ENCODE measurements around the gene OSBPL7. TPM values are rescaled to one million over a fixed set of nuclear protein-coding genes. Genes with fewer than 3 reads are reported as not detected.

The OSBPL7 gene
- total and polyA plus RNA-seq, 3 donors from 2014 or later = 2.1 to 7.3 (median 2.5) TPM

DNA sequence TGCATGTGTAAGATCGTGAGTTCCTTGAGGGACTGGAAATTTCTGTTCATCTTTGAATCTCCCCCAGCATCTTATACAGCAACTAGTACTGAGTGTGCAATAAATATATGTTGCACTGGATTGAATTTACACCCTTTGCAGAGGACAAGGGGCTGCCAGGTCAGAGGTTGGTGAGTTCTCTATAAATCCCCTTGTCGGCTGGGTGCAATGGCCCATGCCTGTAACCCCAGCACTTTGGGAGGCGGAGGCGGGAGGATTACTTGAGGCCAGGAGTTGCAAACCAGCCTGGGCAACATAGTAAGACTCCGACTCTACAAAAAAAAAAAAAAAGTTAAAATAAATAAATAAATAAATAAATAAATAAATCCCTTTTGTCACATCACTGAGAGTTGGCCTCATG lies 38.8 kb upstream of the OSBPL7 start:
- no peaks in the 10 kb centered on the region for H3K4me1 ChIP-seq
- DNase-seq = no peak
- intact Hi-C loops (cut with DNase I; ENCODE audit: low total_unique reads) = no loop called here
- no peaks in the 10 kb centered on the region for H3K27me3 ChIP-seq
- H3K9me3 ChIP-seq = no peaks in the 10 kb centered on the region
- TF ChIP-seq, protein P1, sequence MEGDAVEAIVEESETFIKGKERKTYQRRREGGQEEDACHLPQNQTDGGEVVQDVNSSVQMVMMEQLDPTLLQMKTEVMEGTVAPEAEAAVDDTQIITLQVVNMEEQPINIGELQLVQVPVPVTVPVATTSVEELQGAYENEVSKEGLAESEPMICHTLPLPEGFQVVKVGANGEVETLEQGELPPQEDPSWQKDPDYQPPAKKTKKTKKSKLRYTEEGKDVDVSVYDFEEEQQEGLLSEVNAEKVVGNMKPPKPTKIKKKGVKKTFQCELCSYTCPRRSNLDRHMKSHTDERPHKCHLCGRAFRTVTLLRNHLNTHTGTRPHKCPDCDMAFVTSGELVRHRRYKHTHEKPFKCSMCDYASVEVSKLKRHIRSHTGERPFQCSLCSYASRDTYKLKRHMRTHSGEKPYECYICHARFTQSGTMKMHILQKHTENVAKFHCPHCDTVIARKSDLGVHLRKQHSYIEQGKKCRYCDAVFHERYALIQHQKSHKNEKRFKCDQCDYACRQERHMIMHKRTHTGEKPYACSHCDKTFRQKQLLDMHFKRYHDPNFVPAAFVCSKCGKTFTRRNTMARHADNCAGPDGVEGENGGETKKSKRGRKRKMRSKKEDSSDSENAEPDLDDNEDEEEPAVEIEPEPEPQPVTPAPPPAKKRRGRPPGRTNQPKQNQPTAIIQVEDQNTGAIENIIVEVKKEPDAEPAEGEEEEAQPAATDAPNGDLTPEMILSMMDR (IDR thresholded peaks at IDR 0.05) = no peak
- TF ChIP-seq POLR2A (IDR thresholded peaks at IDR 0.05) = no peak
- H3K4me3 ChIP-seq = no peak overlapping the region
- 87 to 91% methylated on average over 5 of the region's 5 CpGs for WGBS, 2 donors
- no peaks in the 10 kb centered on the region for H3K36me3 ChIP-seq (ENCODE audit: low read depth, missing control alignments)
- H3K27ac ChIP-seq = no peak overlapping the region

- WGBS, 2 donors = 83 to 92% methylated on average over 14 to 16 of the region's 16 CpGs
These were observed 36.2 kb upstream of the OSBPL7 start for GRCh38 chr17:47857551-47858455.

GRCh38 chr17:47856830-47857229 lies 35.2 kb upstream of the OSBPL7 start:
- Histone ChIP-seq H3K4me3 (no peak overlapping the region), H3K9me3 (no peaks in the 10 kb centered on the region), H3K4me1 (peaks cover 4% of the 10 kb centered on the region), H3K36me3 (ENCODE audit: low read depth, missing control alignments) (no peaks in the 10 kb centered on the region), H3K27me3 (no peaks in the 10 kb centered on the region), H3K27ac (no peak overlapping the region)
- intact Hi-C loops (cut with DNase I; ENCODE audit: low total_unique reads) = no loop called here
- no peak for DNase-seq
- no peak for TF ChIP-seq POLR2A (IDR thresholded peaks at IDR 0.05)
- TF ChIP-seq, protein P1 (IDR thresholded peaks at IDR 0.05) = no peak

More at GRCh38 chr17:47857551-47858455, 36.2 kb upstream of the OSBPL7 start:
- Histone ChIP-seq H3K4me3 (no peak overlapping the region), H3K4me1 (no peaks in the 10 kb centered on the region), H3K27me3 (no peaks in the 10 kb centered on the region), H3K27ac (no peak overlapping the region), H3K36me3 (ENCODE audit: low read depth, missing control alignments) (no peaks in the 10 kb centered on the region), H3K9me3 (no peaks in the 10 kb centered on the region)
- DNase-seq = no peak
- TF ChIP-seq, protein P1 (IDR thresholded peaks at IDR 0.05) = no peak
- TF ChIP-seq POLR2A (IDR thresholded peaks at IDR 0.05) = no peak
- intact Hi-C loops (cut with DNase I; ENCODE audit: low total_unique reads) = no loop called here

GRCh38 chr17:47855737-47856136 lies 34.1 kb upstream of the OSBPL7 start:
- Histone ChIP-seq H3K36me3 (ENCODE audit: low read depth, missing control alignments) (no peaks in the 10 kb centered on the region), H3K4me1 (peaks cover 12% of the 10 kb centered on the region), H3K4me3 (no peak overlapping the region), H3K27ac (no peak overlapping the region), H3K27me3 (no peaks in the 10 kb centered on the region), H3K9me3 (no peaks in the 10 kb centered on the region)
- WGBS, 2 donors = 46 to 64% methylated on average over 3 of the region's 3 CpGs
- no peak for DNase-seq
- TF ChIP-seq, protein P1 (IDR thresholded peaks at IDR 0.05) = no peak
- no peak for TF ChIP-seq POLR2A (IDR thresholded peaks at IDR 0.05)
- intact Hi-C loops (cut with DNase I; ENCODE audit: low total_unique reads) = no loop called here

DNA sequence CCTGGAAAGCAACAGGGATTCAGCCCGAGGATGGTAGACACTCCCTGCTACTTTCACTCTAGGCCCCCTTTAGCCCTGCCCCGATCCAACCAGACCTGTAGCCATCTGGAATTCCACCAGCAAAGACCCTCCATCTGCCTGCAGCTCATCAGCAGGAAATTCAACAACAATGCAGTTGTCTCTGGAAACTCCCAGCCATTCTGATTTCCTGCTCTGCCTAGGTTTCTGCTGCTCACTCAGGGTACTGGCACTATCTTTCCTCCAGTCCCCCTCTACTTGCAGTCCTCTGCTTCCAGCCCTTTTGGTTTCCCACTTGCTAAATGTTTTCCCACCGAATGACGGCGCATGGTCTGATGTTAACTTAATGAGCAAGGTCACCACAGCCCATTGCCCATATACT lies 32.0 kb upstream of the OSBPL7 start:
- H3K27ac ChIP-seq = no peak overlapping the region
- 50 to 52% methylated on average over 5 of the region's 5 CpGs for WGBS, 2 donors
- H3K27me3 ChIP-seq = no peaks in the 10 kb centered on the region
- H3K4me3 ChIP-seq = no peak overlapping the region
- TF ChIP-seq, protein P1 (IDR thresholded peaks at IDR 0.05) = no peak
- no peak for TF ChIP-seq POLR2A (IDR thresholded peaks at IDR 0.05)
- peaks cover 13% of the 10 kb centered on the region for H3K4me1 ChIP-seq
- H3K9me3 ChIP-seq = no peaks in the 10 kb centered on the region
- intact Hi-C loops (cut with DNase I; ENCODE audit: low total_unique reads) = no loop called here
- no peak for DNase-seq
- no peaks in the 10 kb centered on the region for H3K36me3 ChIP-seq (ENCODE audit: low read depth, missing control alignments)
